Neuronal stem cell (in vitro differentiated cells): Measurements from ENCODE around the gene OR2M7. TPM values are rescaled to one million over a fixed set of nuclear protein-coding genes. Genes with fewer than 3 reads are reported as not detected.

ENCODE experiments used
- DNase-seq: peaks from one replicate; pipeline ENCODE4 v3.0.0-alpha.2; 2013; ENCODE audit warnings: low spot score
- H2AFZ ChIP-seq: one replicate; pipeline ENCODE4 v1.6.1; 2013; ENCODE audit warnings: mild to moderate bottlenecking, low read length, inconsistent platforms
- H2AK5ac ChIP-seq: 2 replicates; pipeline ENCODE4 v1.6.1; 2013; ENCODE audit warnings: low read depth, mild to moderate bottlenecking, inconsistent platforms, low read length, moderate library complexity, mixed read lengths
- H2BK120ac ChIP-seq: 2 replicates; pipeline ENCODE4 v1.6.1; 2013; ENCODE audit warnings: low read depth, mild to moderate bottlenecking, inconsistent platforms, low read length, moderate library complexity, mixed read lengths
- H2BK12ac ChIP-seq: one replicate; pipeline ENCODE4 v1.6.1; 2013; ENCODE audit warnings: low read length, inconsistent platforms
- H2BK15ac ChIP-seq: 2 replicates; pipeline ENCODE4 v1.6.1; 2013; ENCODE audit warnings: mild to moderate bottlenecking, low read length, inconsistent platforms, mixed read lengths
- H2BK5ac ChIP-seq: one replicate; pipeline ENCODE4 v1.6.1; 2013; ENCODE audit warnings: inconsistent platforms, mild to moderate bottlenecking, low read length, moderate library complexity
- H3K14ac ChIP-seq: one replicate; pipeline ENCODE4 v1.6.1; 2013; ENCODE audit warnings: low read length, inconsistent platforms
- H3K18ac ChIP-seq: 2 replicates; pipeline ENCODE4 v1.6.1; 2013; ENCODE audit warnings: low read length, inconsistent platforms
- H3K23ac ChIP-seq: 2 replicates; pipeline ENCODE4 v1.6.1; 2013; ENCODE audit warnings: low read depth, mild to moderate bottlenecking, mixed read lengths, low read length, inconsistent platforms; ENCODE audit not compliant: poor library complexity
- H3K27ac ChIP-seq: replicated peaks from 3 replicates; pipeline ENCODE4 v1.5.1; 2013; ENCODE audit warnings: low read length, inconsistent platforms
- H3K27me3 ChIP-seq, 3 experiments: 2 replicates each; pipeline ENCODE4 v1.6.1; 2013; ENCODE audit warnings: low read length in 3 of 3, mild to moderate bottlenecking in 2 of 3, inconsistent platforms in 1 of 3, low read depth in 1 of 3, mixed read lengths in 1 of 3, moderate library complexity in 1 of 3; ENCODE audit not compliant: control insufficient read depth in 3 of 3, insufficient read depth in 3 of 3
- H3K36me3 ChIP-seq, 2 donors: replicated peaks in 1 of 2; 2 replicates each; pipeline ENCODE4 v1.6.1; 2013; ENCODE audit warnings: low read length in 2 of 2; ENCODE audit not compliant: control insufficient read depth in 2 of 2, insufficient read depth in 2 of 2
- H3K4ac ChIP-seq: 2 replicates; pipeline ENCODE4 v1.6.1; 2013; ENCODE audit warnings: inconsistent platforms, mild to moderate bottlenecking, low read length, moderate library complexity
- H3K4me1 ChIP-seq, 2 donors: 1 replicate in 1 of 2; 2 replicates in 1 of 2; pipeline ENCODE4 v1.6.1; 2013; ENCODE audit warnings: low read length in 2 of 2, low read depth in 1 of 2; ENCODE audit not compliant: control insufficient read depth in 2 of 2, insufficient read depth in 1 of 2
- H3K4me2 ChIP-seq: one replicate; pipeline ENCODE4 v1.6.1; 2013; ENCODE audit warnings: mild to moderate bottlenecking, low read length, inconsistent platforms; ENCODE audit not compliant: insufficient read depth, poor library complexity, severe bottlenecking
- H3K4me3 ChIP-seq, 2 donors: 2 replicates each; pipeline ENCODE4 v1.5.1; 2013; ENCODE audit warnings: low read length in 2 of 2, mild to moderate bottlenecking in 2 of 2, inconsistent platforms in 1 of 2, moderate library complexity in 1 of 2
- H3K79me1 ChIP-seq: one replicate; pipeline ENCODE4 v1.6.1; 2013; ENCODE audit warnings: low read depth, mild to moderate bottlenecking, inconsistent platforms, low read length, moderate library complexity
- H3K9ac ChIP-seq: one replicate; pipeline ENCODE4 v1.6.1; 2013; ENCODE audit warnings: mild to moderate bottlenecking, low read depth, low read length, inconsistent platforms; ENCODE audit not compliant: poor library complexity
- H3K9me3 ChIP-seq, 2 donors: replicated peaks in 1 of 2; 2 replicates each; pipeline versions ENCODE3 to v1.6.1; 2013; ENCODE audit warnings: low read length in 2 of 2, mild to moderate bottlenecking in 2 of 2, inconsistent platforms in 1 of 2, low read depth in 1 of 2, mixed read lengths in 1 of 2, moderate library complexity in 1 of 2; ENCODE audit not compliant: control insufficient read depth in 2 of 2, insufficient read depth in 1 of 2
- H4K8ac ChIP-seq: one replicate; pipeline ENCODE4 v1.6.1; 2013; ENCODE audit warnings: low read depth, mild to moderate bottlenecking, inconsistent platforms, low read length, moderate library complexity
- H4K91ac ChIP-seq: one replicate; pipeline ENCODE4 v1.6.1; 2013; ENCODE audit warnings: low read length, low read depth, mild to moderate bottlenecking, inconsistent platforms; ENCODE audit not compliant: poor library complexity
- WGBS, 2 donors: extraction: QIAGEN DNeasy Blood & Tissue Kit; methylation state at CpG; one replicate each; pipeline ENCODE4 v1.1.7; 2013; ENCODE audit warnings: missing lambda C conversion rate in 2 of 2, mixed read lengths in 1 of 2; ENCODE audit not compliant: insufficient read length in 2 of 2, insufficient replicate concordance in 1 of 2; ENCODE audit errors: extremely low coverage in 2 of 2; 5-methylcytosine and 5-hydroxymethylcytosine counted together
- polyA plus RNA-seq, 2 experiments: library from polyadenylated mRNA; stranded (reverse); fragments of 200-250 nt; gene quantifications; one replicate each; pipeline ENCODE4 v1.2.3, GENCODE V29; 2013

OR2M7 gene
- not detected for polyA plus RNA-seq (2013, experiment 1 of 2)
- polyA plus RNA-seq (2013, experiment 2 of 2): not detected

GRCh38 chr1:248324468-248324867 lies at the start of gene OR2M7:
Gene OR2M7, minus strand, starts transcription at chr1:248324568. Its CDS starts 0 bp downstream, at chr1:248324568.
- WGBS, 2 donors: no CpG with 5 or more reads among the region's 1 CpG
- no peaks in the 10 kb centered on the region for H3K79me1 ChIP-seq
- H3K14ac ChIP-seq: no peak within 1 kb of the TSS
- H2BK12ac ChIP-seq: no peak within 1 kb of the TSS
- no peak within 1 kb of the TSS for H2AK5ac ChIP-seq
- no peak within 1 kb of the TSS for H3K9ac ChIP-seq
- no peak within 1 kb of the TSS for H3K27ac ChIP-seq
- H2BK120ac ChIP-seq: no peak within 1 kb of the TSS
- H3K27me3 ChIP-seq: no peaks in the 10 kb centered on the region
- no peak within 1 kb of the TSS for H2BK15ac ChIP-seq
- no peak within 1 kb of the TSS for H3K4ac ChIP-seq
- no peak within 1 kb of the TSS for H2AFZ ChIP-seq
- H4K91ac ChIP-seq: no peak within 1 kb of the TSS
- no peak for DNase-seq
- H3K9me3 ChIP-seq: peaks cover 0 to 4% of the 10 kb centered on the region in 2 donors
- H3K4me3 ChIP-seq: no peak within 1 kb of the TSS
- H3K4me2 ChIP-seq: no peak within 1 kb of the TSS
- H3K36me3 ChIP-seq: no peaks in the 10 kb centered on the region
- H4K8ac ChIP-seq: no peak within 1 kb of the TSS
- H3K4me1 ChIP-seq: no peaks in the 10 kb centered on the region
- H2BK5ac ChIP-seq: no peak within 1 kb of the TSS
- no peak within 1 kb of the TSS for H3K18ac ChIP-seq
- no peak within 1 kb of the TSS for H3K23ac ChIP-seq

GRCh38 chr1:248373761-248374160 lies 49.4 kb upstream of the OR2M7 start:
- no peak overlapping the region for H2BK15ac ChIP-seq
- no peak overlapping the region for H3K4ac ChIP-seq
- H3K79me1 ChIP-seq: no peaks in the 10 kb centered on the region
- no peak overlapping the region for H3K18ac ChIP-seq
- no peak overlapping the region for H2AK5ac ChIP-seq
- no peak overlapping the region for H2BK12ac ChIP-seq
- H2BK120ac ChIP-seq: no peak overlapping the region
- no peaks in the 10 kb centered on the region for H3K27me3 ChIP-seq
- H3K4me2 ChIP-seq: no peak overlapping the region
- H3K9ac ChIP-seq: no peak overlapping the region
- H3K4me1 ChIP-seq: no peaks in the 10 kb centered on the region
- no peak overlapping the region for H3K27ac ChIP-seq
- peaks cover 0 to 27% of the 10 kb centered on the region in 2 donors for H3K9me3 ChIP-seq
- H2AFZ ChIP-seq: no peak overlapping the region
- H3K36me3 ChIP-seq: no peaks in the 10 kb centered on the region
- no peak overlapping the region for H4K8ac ChIP-seq
- H3K4me3 ChIP-seq: no peak overlapping the region
- no peak overlapping the region for H2BK5ac ChIP-seq
- no peak overlapping the region for H4K91ac ChIP-seq
- DNase-seq: no peak
- WGBS, 2 donors: no CpG with 5 or more reads among the region's 4 CpGs
- no peak overlapping the region for H3K14ac ChIP-seq
- H3K23ac ChIP-seq: no peak overlapping the region

- H2BK5ac ChIP-seq: no peak overlapping the region
Observed at GRCh38 chr1:248372394-248372793, 48.0 kb upstream of the OR2M7 start.

GRCh38 chr1:248366609-248367008 lies 42.2 kb upstream of the OR2M7 start:
- no peak overlapping the region for H4K91ac ChIP-seq
- H3K27ac ChIP-seq: no peak overlapping the region
- H3K23ac ChIP-seq: no peak overlapping the region
- H4K8ac ChIP-seq: no peak overlapping the region
- H3K9ac ChIP-seq: no peak overlapping the region
- H2BK15ac ChIP-seq: no peak overlapping the region
- H2BK5ac ChIP-seq: no peak overlapping the region
- no peak overlapping the region for H2BK120ac ChIP-seq
- H2AK5ac ChIP-seq: no peak overlapping the region
- H2BK12ac ChIP-seq: no peak overlapping the region
- no peak overlapping the region for H3K18ac ChIP-seq
- no peak overlapping the region for H3K14ac ChIP-seq
- H3K9me3 ChIP-seq: peaks cover 0 to 20% of the 10 kb centered on the region in 2 donors
- H3K4me3 ChIP-seq: no peak overlapping the region
- no peaks in the 10 kb centered on the region for H3K4me1 ChIP-seq
- H3K27me3 ChIP-seq: no peaks in the 10 kb centered on the region
- no peak overlapping the region for H3K4me2 ChIP-seq
- no peak overlapping the region for H2AFZ ChIP-seq
- no peaks in the 10 kb centered on the region for H3K79me1 ChIP-seq
- H3K4ac ChIP-seq: no peak overlapping the region
- H3K36me3 ChIP-seq: no peaks in the 10 kb centered on the region
- DNase-seq: no peak

More at GRCh38 chr1:248372394-248372793, 48.0 kb upstream of the OR2M7 start:
- Histone ChIP-seq H3K4ac (no peak overlapping the region), H3K27ac (no peak overlapping the region), H3K4me3 (no peak overlapping the region), H3K9ac (no peak overlapping the region), H3K18ac (no peak overlapping the region), H2BK15ac (no peak overlapping the region), H3K9me3 (peaks cover 0 to 28% of the 10 kb centered on the region in 2 donors), H4K8ac (no peak overlapping the region), H2BK120ac (no peak overlapping the region), H3K23ac (no peak overlapping the region), H4K91ac (no peak overlapping the region), H2BK12ac (no peak overlapping the region), H3K4me2 (no peak overlapping the region), H3K79me1 (no peaks in the 10 kb centered on the region), H3K27me3 (no peaks in the 10 kb centered on the region), H2AK5ac (no peak overlapping the region), H2AFZ (no peak overlapping the region), H3K36me3 (no peaks in the 10 kb centered on the region), H3K4me1 (no peaks in the 10 kb centered on the region), H3K14ac (no peak overlapping the region)
- no CpG with 5 or more reads among the region's 5 CpGs for WGBS, 2 donors
- no peak for DNase-seq
